Neural progenitor cell (in vitro differentiated cells): ENCODE results near the gene MAP4K3.

Experiments
- EZH2 ChIP-seq: fragments of 200-600 bp; sonication (generic); IDR thresholded peaks from 2 replicates; pipeline ENCODE4 v1.6.1; 2017; ENCODE audit warnings: antibody characterized with exemption, mild to moderate bottlenecking, moderate library complexity
- TF ChIP-seq, protein P1 (sequence below): fragments of 200-600 bp; sonication (generic); IDR thresholded peaks from 2 replicates; pipeline ENCODE4 v1.5.1; 2017; ENCODE audit warnings: antibody characterized with exemption, mild to moderate bottlenecking

DNA sequence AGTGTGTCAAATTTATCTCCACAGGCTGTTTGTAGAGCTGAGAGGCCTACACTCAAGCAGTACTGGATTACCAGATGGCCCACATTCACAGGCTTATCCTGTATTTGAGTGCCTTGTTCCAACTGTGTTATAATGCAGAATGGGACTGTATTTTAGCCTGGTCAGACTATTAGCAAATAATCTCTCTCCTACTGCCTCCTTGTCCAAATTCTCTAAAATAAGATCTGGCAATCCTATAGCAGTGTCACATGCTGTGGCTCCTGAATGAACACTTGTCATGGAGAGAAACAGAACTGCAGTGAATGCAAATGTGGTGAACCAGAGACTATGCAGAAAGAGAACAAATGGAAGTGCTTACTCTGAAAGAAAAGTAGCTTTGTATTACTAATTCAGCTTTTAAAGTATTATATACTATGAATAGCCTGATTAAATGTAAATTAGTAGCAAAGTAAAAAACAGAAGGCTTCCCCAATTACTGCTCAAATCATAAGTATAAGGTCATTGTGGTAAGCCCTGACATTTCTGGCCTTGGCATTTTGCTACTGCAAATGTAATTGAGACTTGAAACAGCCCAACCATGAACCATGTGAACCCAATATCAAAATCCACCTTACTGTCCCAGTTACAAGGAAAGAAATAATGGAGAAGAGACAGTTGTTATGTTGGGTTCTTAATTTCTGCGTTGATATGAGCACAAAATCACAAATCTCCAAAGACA, 80.0 kb downstream of the MAP4K3 start:
- TF ChIP-seq, protein P1, sequence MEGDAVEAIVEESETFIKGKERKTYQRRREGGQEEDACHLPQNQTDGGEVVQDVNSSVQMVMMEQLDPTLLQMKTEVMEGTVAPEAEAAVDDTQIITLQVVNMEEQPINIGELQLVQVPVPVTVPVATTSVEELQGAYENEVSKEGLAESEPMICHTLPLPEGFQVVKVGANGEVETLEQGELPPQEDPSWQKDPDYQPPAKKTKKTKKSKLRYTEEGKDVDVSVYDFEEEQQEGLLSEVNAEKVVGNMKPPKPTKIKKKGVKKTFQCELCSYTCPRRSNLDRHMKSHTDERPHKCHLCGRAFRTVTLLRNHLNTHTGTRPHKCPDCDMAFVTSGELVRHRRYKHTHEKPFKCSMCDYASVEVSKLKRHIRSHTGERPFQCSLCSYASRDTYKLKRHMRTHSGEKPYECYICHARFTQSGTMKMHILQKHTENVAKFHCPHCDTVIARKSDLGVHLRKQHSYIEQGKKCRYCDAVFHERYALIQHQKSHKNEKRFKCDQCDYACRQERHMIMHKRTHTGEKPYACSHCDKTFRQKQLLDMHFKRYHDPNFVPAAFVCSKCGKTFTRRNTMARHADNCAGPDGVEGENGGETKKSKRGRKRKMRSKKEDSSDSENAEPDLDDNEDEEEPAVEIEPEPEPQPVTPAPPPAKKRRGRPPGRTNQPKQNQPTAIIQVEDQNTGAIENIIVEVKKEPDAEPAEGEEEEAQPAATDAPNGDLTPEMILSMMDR, result no peak
- TF ChIP-seq EZH2, result no peak
